GM19463 (cell line): ENCODE results near the gene CTNNA1.

Experiments used
- ATAC-seq: cut with Tn5 transposase; IDR thresholded peaks from one replicate; pipeline ENCODE4 v1.9.1; 2021; ENCODE audit warnings: mild to moderate bottlenecking, moderate library complexity; ENCODE audit not compliant: unreplicated experiment

The CTNNA1 gene

DNA sequence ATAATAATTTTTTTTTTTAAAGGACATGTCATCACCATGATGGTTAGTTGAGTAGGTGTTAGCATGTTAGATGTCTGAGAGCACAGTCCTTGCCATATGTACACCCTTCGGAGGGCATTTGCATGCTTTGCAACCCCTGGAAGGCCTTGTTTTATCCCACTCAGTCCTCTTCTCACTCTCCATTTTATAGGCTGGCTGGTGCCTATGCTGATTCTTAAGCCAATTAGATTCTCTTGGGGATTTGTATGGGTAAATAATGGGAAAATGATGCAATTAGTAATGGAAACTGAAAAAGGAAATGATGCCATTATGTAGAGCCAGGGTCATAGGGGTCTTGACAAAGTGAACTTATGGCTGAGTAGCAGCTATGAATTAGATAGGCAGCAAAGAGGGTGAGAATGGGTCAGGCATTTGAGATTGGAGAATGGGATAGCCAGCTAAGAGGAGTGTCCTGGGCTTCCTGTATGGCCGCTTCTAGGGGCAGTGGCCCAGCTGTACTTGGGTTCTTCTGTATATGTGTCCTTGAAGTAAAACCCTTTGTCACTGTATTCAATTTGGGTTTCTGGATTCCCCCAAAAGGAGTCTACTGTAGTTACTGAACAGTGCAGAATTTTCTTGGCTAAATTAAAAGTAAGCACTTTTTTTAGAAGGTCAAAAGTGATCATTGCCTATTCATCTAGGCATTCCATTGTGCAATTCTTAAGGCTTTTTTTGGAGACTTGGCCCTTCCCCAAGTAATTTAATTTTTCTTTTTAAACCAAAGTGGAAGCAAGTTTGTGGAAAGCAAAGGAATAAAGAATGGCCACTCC, 90.3 kb downstream of the CTNNA1 start:
- no peak for ATAC-seq

DNA sequence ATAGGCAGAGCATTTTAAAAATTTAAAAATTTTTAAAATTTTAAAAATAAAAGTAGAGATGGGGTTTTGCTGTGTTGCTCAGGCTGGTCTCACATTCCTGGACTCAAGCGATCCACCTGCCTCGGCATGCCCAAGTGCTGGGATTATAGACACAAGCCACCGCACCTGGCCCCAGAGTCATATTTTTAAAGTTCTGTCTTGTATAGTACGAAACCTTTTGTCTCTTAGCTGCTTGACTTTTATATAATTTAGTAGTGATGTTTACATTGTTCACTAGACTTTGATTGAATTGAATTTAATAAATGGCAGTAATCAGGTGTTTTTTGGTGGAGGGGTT, 90.9 kb downstream of the CTNNA1 start:
- no peak for ATAC-seq

DNA sequence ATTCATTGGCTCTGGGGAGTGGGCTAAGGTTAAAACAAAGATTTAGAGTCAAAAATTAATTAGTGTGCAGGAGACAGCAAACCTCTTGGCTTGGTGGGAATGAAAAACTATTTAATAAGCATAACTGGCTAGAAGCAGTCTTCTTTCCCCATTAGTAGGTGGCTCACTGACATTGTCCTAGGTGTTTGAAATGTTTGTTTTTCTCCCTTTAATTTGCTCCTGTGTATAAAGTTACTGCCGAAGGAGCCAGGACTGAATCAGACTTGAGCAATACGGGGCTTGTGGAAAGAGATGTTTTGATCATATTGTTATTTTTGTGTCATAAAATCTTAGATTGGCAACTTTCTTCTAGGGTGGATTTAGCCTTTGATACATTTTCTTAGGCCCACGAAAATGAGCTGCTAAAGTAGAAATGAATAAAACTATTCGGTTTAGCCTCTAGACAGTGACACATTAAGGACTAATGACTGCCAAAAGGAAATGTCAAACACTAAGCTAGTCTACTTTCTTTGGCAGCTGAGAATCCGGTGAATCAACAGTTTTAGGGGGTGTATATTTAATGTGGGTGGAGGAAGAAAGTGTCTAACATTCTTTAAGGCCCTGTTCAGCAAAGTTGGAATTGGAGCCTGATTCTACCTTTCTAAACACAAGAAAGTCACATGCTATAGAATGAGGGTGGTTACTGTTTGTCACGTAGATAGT, 91.7 kb downstream of the CTNNA1 start:
- ATAC-seq = no peak

DNA sequence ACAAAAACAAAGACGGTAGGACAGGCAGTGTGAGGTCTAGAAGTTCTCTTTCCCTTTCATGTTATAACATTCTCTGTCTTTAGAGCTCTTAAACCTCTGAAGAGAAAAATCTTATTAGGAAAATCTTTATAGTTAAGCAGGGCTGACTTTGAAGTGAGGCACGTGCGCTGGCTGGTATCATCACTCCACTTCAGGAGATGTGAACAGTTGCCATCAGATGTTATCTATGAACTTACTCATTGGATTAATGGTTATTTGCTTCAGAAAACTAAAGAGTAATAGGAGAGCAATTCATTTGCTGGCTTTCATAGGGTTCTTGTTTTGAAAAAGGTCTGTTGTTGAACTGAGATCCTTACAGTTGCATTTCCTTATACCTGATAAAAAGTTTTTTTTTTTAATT, 96.2 kb downstream of the CTNNA1 start:
- no peak for ATAC-seq

DNA sequence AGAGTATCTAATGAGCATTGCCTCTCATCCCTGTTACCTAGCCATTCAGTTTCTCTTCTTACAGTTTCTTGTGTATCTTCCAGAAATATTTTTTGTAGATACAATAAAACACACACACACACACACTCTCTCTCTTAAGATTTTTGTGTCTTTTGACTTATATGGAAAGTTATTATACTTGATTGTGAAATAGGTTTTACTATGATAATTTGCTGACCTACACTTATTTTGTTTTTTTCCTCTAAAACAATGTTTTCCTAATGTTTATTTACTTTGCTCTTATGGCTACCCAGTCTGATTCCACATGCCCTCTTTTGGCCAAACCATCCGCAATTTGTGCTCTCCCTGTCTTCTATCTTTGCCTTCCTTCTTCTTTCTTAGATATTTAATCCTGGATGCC, 96.7 kb downstream of the CTNNA1 start:
- ATAC-seq = no peak

DNA sequence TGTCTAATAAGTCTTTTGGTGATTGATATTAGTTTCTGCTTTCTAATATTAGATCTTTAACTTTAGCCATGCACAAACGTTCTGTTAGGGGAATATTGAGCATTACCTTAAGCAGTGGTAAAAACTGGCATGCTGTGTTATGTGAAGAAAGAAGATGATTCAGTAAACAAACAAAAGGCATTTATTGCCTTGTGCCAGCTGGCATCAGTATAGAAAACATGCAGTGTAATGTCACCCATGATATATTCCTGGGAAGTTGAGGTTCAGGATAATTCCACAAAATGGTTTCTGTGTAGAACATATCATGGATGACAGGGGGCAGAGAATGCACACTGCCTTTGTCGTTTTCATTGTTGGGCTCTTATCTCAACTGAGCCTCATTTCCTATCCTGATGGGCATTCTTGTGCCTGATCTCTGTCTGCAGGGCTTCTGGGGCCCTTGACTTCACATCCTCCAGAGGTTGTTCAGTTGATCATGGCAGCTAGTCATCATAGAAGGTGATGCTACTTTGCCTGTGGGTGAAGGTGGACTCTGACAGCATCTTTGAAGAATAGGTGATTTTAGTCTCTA, 97.7 kb downstream of the CTNNA1 start:
- no peak for ATAC-seq

DNA sequence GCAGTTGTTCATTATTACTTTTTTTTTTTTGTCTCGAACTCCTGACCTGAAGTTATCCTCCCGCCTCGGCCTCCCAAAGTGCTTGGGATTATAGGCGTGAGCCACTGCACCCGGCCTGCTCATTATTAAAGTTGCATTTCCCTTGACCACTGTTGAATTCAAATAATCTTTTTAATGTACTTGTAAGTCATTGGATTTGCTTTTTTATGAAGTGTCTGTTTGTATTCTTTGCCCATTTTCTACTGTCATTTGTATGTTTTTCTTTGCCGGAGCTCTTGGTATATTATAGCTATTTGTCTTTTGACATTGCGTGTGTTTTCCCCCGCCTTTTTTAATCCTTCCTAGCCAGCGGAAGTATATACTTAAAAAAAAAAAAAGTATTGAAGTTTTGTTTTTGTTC, 99.9 kb downstream of the CTNNA1 start:
- no peak for ATAC-seq

DNA sequence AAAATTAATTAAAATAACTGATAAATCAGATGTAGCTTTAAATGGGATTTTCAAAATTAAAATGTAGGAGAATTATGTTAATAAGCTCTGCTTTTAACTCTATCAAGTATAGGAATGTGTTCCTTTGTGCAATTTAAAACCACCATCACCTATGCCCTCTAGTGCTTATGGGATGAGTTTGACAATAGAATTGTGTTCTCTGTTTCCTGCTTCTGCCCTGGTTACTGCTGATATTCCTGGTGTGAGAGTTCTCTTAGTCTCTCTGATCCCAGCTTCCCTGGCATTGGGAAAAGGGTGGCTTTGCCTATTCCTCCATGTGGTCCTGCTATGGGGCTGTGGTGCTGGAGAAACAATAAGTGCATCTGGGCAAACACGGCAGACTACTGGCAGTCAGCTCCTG, 113.8 kb downstream of the CTNNA1 start:
- ATAC-seq = no peak

DNA sequence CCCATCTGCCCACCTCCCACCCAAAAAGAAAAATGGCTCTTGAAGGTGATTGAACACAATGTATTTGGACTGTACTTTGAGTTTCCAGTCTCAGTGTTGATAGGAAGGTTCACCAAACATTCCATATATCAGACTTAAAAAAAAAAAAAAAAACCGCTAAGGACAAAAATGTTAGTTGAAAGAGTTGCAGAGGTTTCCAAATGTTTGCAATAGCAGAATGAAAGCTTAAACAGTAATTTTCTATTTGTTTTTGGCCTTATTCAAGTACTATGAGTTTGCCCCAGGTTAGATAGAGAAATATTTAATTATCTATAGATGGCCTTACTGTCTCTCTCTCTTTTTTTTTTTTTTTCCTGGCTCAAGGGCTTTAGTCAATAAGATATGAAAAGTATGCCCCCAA, 115.8 kb downstream of the CTNNA1 start:
- ATAC-seq = no peak

DNA sequence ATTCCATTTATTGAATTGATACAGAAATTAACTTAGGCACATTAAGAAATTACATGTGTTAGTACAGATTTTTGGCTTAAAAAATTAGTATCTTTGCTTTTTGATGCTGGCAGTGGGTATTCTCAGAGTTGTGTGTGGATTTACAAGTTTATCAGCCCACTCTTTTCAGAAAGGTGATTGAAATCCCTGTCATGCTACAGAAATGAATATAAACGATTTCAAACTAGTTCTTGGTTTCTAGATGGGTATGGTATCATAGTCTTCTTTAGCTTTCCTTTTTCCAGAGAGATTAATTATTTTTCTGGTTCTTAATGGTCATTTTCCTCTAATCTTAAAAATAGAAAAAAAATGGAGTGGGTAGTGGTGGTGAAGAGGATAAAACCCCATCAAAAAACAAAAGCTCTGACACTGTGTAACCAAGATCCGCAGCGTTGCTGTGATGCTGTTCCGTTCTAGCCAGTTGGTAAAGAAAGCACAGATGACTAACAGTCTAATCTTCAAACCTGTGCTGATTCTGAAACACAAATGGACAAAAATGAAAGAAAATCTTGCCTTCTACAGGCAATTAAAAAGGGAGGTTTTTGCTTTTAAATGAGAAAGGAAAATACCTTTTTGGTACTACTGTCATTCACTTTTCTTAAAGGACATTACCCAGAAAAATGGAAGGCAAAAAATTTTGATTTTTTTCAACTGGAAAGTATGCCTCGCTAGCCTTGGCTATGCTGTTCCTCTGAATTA, 116.7 kb downstream of the CTNNA1 start:
- no peak for ATAC-seq

DNA sequence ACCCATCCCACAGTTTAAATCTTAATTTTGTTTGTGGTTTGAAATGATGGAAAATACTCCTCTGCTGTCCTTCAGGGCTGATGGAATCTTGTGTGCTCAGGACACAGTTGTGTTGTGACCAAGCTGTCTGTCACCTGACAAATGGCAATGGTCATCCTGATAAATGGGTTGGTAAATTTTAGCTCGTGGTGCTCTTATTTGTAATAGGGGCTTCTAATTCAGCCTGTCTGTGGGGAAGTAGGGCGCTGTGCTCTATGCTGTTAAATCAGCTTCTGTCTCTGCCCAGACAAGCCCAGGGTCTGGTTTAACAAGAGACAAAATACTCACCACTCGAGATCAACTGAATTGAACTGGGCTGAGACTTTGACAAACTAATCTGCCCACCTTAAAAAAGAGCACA, 117.4 kb downstream of the CTNNA1 start:
- no peak for ATAC-seq

DNA sequence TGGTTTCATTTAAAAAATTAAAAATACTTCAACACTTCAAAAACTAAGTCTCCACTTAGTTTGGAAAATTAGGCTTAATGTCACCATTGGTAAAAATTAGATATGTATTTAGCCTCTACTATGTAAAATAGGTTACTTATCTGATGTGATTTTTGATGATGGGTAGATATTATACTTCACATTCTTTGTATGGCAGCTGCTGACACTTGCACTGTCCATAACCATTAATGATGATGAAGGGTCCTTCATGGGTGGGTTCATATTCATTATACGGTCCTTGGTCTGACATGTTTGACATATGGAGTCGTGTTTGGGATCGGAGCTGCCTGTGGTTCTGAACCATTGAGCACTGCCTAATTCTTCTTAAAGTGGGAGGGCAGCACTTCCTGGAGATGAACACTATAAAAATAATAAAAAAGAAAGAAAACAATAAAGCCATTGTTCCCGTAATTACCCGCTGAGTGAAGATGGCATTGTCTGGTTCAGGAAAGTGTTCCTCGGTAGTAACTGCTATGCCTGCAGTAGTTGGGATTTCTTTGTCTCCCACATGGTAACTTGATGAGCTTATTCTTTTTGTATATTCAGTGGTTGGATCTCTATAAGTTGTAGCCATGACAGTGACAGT, 119.7 kb downstream of the CTNNA1 start:
- ATAC-seq = no peak

DNA sequence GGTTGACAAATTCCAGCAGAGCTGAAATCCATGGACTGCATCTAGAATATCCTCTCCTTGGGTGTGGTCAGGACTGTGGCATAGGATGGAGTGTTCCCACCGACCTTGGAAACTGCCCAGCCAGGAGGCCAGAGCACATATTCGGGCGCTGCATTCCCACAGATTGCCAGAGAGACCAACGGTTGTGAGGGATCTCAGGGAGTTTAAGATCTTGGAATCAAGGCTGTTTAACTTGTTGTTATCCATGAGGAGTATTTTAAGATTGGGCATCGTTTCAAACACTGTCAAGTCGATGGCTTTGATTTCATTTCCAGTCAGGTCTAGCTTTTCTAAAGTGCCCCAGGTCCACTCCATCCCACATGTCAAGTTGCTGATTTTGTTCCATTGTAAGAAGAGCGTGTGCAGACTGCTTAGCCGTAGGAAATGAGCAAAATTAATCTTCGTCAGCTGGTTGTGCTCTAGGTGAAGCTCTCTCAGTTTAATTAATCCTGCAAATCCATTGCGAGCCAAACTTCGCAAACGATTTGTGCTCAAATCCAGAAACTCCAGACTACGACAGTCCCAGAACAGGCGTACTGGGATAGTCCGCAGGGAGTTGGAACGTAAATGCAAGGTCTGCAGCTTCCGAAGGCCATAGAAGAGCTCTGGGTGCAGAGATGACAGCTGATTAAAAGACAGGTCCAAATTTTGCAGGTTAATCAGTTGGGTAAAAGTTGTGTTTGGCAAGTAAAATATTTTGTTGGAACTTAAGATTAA, 120.4 kb downstream of the CTNNA1 start:
- ATAC-seq = no peak

DNA sequence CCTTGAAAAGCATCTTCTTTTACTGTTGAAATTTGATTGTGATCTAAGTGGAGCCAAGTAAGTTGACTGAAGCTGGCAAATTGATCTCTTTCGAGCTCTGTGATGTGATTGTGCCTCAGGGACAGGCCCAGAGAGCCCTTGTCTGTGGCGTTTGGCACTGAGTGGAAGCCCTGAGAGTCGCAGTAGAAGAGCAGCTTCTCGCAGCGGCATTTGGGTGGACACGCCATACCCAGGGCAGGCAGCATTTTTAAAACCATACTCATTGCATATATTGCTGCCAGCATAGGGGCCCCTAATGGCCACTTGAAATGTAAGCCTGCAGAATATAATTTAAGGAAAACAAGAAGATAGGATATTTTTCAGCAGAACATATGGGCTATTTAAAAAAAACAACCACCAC, 121.0 kb downstream of the CTNNA1 start:
- ATAC-seq = no peak

DNA sequence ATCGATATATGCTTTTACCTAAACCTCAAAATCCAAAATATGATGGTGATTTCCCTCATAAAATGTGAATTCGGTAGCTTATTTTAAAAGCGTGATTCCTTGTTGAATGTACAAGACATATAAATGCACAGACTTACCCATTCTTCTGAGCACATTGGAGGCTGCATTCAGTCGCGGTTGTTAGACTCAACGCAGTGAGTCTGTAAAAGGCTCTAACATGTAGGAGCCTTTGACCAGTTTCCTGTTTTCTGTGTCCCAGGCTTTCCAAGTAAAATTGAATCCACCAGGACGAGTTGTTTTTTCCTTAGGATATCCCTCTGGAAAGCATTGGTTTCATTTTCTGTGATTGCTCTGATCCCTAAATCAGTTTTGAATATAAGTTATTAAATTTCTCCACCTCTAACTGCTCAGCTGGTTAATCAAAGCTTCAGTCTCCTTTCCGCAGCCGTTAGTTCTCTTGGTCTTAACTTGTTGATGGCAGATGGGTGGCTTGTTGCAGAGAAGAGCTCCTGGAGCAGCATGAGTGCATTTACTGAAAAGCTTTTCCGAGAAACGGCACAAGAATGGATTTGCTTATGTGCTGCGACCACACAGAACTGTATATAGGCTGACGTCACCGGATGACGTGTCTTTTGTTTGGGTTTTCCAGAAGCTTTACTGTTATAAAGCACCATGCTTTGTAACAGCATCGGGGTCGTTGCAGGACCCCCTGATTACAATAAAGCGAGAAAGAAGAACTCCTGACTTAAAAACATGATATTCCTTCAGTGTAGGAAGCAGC, 121.7 kb downstream of the CTNNA1 start, which contains the start of gene LRRTM2:
TSS of gene LRRTM2 (minus strand) at position 565 of the 781 bp plus-strand sequence. CDS start at position 141, 424 bp downstream.
- ATAC-seq = no peak

DNA sequence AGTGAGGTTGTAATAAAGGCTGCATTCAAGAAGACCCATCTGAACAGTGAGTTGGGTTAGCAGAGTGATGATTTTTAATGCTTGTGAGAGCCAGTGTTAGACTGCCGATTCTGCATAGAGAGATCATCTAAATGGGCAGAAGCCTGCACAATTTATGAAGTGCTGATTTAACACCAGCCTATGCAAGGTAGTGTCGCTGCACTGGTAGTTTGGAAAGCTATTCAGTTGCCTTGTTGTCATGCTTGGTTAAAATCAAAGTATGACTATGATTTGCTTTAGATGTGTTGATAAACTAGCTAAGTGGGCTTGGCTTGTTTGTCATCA, 122.3 kb downstream of the CTNNA1 start:
- no peak for ATAC-seq

DNA sequence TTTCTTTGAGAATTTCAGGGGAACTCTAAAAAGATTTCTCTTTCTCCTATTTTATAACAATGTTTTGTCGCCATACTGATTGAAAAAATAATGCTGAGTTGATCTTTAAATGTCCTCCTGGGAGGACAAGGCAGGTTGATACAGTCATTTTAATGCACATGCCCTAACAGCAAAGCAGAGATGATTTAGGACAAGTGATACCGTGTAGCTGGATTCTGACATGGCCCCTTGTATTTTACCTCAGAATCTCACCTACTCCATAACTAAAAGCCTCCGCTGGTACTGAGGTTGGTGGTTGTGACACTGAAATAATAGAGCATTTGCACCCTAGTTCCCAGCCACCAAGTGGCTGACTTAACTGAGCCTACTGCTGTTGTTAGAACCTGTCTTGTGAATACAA, 122.7 kb downstream of the CTNNA1 start:
- no peak for ATAC-seq

DNA sequence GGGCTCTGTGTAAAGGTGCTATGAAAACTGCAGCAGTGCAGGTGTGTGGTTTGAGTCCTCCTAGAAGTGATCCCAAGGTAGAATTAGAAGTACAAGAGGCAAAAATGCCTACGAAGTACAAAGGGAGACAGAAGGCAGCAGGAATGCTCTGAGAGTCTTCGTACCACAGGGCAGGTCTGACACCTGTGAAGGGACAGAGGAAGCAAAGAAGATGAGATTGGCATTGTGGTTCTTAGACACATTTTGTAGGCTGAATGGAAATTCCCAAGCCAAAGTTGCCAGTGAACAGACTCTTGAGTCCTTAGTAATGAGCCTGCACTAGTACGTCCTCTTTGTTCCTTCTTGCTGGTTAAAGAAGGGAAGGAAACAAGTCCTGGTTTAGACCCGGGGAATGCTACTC, 123.6 kb downstream of the CTNNA1 start:
- no peak for ATAC-seq

DNA sequence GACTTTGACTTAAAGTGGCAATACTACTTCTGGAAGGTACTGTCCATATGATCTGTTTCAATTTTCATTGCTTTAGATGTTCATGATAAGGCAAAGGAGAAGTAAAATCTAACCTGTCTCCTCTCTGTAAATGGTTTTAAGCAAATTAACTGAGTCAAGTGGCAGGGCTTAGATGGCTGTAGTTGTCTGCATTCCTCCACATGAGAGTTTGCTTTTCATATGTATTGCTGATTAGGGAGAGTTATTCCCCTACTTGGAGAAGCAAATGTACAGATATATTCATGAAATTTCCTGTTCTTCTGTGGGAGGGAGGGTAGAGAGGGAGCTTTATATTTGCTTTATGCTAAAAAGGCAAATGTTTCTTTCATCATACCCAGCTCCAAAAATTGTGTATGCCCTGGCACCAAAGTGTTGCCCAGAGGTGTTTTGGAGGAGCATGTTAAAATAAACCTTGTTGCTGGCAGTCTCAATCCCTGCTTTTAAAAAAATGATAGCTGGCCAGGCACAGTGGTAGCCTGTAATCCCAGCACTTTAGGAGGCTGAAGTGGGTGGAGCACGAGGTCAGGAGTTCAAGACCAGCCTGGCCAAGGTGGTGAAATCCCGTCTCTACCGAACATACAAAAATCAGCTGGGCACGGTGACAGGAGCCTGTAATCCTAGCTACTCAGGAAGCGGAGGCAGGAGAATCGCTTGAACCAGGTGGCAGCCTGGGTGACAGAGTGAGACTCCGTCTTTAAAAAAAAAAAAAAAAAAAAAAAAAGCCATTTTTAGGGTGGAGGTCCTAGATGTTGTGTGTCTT, 125.4 kb downstream of the CTNNA1 start:
- no peak for ATAC-seq
